ENCODE measurements around the gene CCNJ. TPM values are rescaled to one million over a fixed set of nuclear protein-coding genes. Genes with fewer than 3 reads are reported as not detected.
"Not testable (repeated sequence)": the region's sequence is repeated elsewhere in the genome, so short reads cannot be mapped to it uniquely, and the experiment has no call there.

The CCNJ gene
- total RNA-seq, 1 experiment from 2014 or later, result 11.9 TPM

GRCh38 chr10:96043893-96044715, 721 bp downstream of the CCNJ start:
- Histone ChIP-seq H3K27me3 (no peaks in the 10 kb centered on the region), H3K27ac (peak overlapping the region; percentile 73), H3K4me1 (peaks cover 5% of the 10 kb centered on the region), H3K36me3 (no peaks in the 10 kb centered on the region), H3K9me3 (replicated peaks) (no peaks in the 10 kb centered on the region), H3K4me3 (peak overlapping the region; percentile 79)
- peak; percentile 48 to 60 for DNase-seq

GRCh38 chr10:96044736-96045135, 1.4 kb downstream of the CCNJ start:
- Histone ChIP-seq H3K27ac (peak overlapping the region; percentile 73; the same call in 1 of the 2 replicates), H3K27me3 (no peaks in the 10 kb centered on the region)
- DNase-seq, result no peak

GRCh38 chr10:96046546-96046945, 3.2 kb downstream of the CCNJ start:
- H3K9me3 ChIP-seq (replicated peaks), result no peaks in the 10 kb centered on the region
- no peaks in the 10 kb centered on the region for H3K4me1 ChIP-seq
- H3K36me3 ChIP-seq, result no peaks in the 10 kb centered on the region; the same call in none of the 2 replicates
- DNase-seq, result no peak
- H3K4me3 ChIP-seq, result no peak overlapping the region
- no peak overlapping the region for H3K27ac ChIP-seq
- no peaks in the 10 kb centered on the region for H3K27me3 ChIP-seq

More at GRCh38 chr10:96044736-96045135, 1.4 kb downstream of the CCNJ start:
- Histone ChIP-seq H3K4me3 (peak overlapping the region; percentile 79), H3K9me3 (replicated peaks) (no peaks in the 10 kb centered on the region), H3K36me3 (no peaks in the 10 kb centered on the region), H3K4me1 (no peaks in the 10 kb centered on the region)

- H3K36me3 ChIP-seq, result no peaks in the 10 kb centered on the region; the same call in none of the 2 replicates
- H3K27ac ChIP-seq, result no peak overlapping the region
- no peaks in the 10 kb centered on the region for H3K4me1 ChIP-seq
- no peak for DNase-seq
- H3K27me3 ChIP-seq, result no peaks in the 10 kb centered on the region
- no peak overlapping the region for H3K4me3 ChIP-seq
- no peaks in the 10 kb centered on the region for H3K9me3 ChIP-seq (replicated peaks)
These were observed 3.7 kb downstream of the CCNJ start for GRCh38 chr10:96047004-96047649.

- not testable (repeated sequence) for DNase-seq; H3K4me3 ChIP-seq; H3K36me3 ChIP-seq; H3K27ac ChIP-seq; H3K9me3 ChIP-seq (replicated peaks); H3K4me1 ChIP-seq; H3K27me3 ChIP-seq
These were observed 4.5 kb downstream of the CCNJ start for GRCh38 chr10:96047925-96048324.

- H3K36me3 ChIP-seq, result no peaks in the 10 kb centered on the region; the same call in none of the 2 replicates
- H3K4me1 ChIP-seq, result no peaks in the 10 kb centered on the region
- no peak overlapping the region for H3K27ac ChIP-seq
- H3K9me3 ChIP-seq (replicated peaks), result no peaks in the 10 kb centered on the region
- no peak for DNase-seq
- H3K27me3 ChIP-seq, result no peaks in the 10 kb centered on the region
- no peak overlapping the region for H3K4me3 ChIP-seq
These were observed 6.0 kb downstream of the CCNJ start for GRCh38 chr10:96049340-96049739.

- peaks cover 14% of the 10 kb centered on the region for H3K36me3 ChIP-seq
- no peaks in the 10 kb centered on the region for H3K27me3 ChIP-seq
- DNase-seq, result no peak
- no peaks in the 10 kb centered on the region for H3K9me3 ChIP-seq (replicated peaks)
- no peaks in the 10 kb centered on the region for H3K4me1 ChIP-seq
- no peak overlapping the region for H3K27ac ChIP-seq
- no peak overlapping the region for H3K4me3 ChIP-seq
These were observed 10.6 kb downstream of the CCNJ start for GRCh38 chr10:96053985-96054384.

GRCh38 chr10:96056787-96057186, 13.4 kb downstream of the CCNJ start:
- H3K4me3 ChIP-seq, result no peak overlapping the region
- H3K27ac ChIP-seq, result no peak overlapping the region
- no peaks in the 10 kb centered on the region for H3K9me3 ChIP-seq (replicated peaks)
- peaks cover 14% of the 10 kb centered on the region for H3K36me3 ChIP-seq
- DNase-seq, result no peak
- no peaks in the 10 kb centered on the region for H3K4me1 ChIP-seq
- no peaks in the 10 kb centered on the region for H3K27me3 ChIP-seq

- Histone ChIP-seq H3K27ac (no peak overlapping the region), H3K27me3 (no peaks in the 10 kb centered on the region), H3K4me3 (no peak overlapping the region), H3K36me3 (peaks cover 10% of the 10 kb centered on the region), H3K4me1 (no peaks in the 10 kb centered on the region), H3K9me3 (replicated peaks) (no peaks in the 10 kb centered on the region)
- no peak for DNase-seq
These were observed 17.8 kb downstream of the CCNJ start for GRCh38 chr10:96061232-96061631.

- H3K9me3 ChIP-seq (replicated peaks), result no peaks in the 10 kb centered on the region
- H3K4me3 ChIP-seq, result no peak overlapping the region
- H3K27ac ChIP-seq, result no peak overlapping the region
- DNase-seq, result no peak
- H3K27me3 ChIP-seq, result no peaks in the 10 kb centered on the region
- no peaks in the 10 kb centered on the region; the same call in 1 of the 2 replicates for H3K4me1 ChIP-seq
- no peaks in the 10 kb centered on the region for H3K36me3 ChIP-seq
These were observed 29.3 kb downstream of the CCNJ start for GRCh38 chr10:96072674-96073073.

- no peaks in the 10 kb centered on the region for H3K36me3 ChIP-seq
- H3K9me3 ChIP-seq (replicated peaks), result no peaks in the 10 kb centered on the region
- no peaks in the 10 kb centered on the region for H3K27me3 ChIP-seq
- no peak overlapping the region for H3K27ac ChIP-seq
- no peak overlapping the region for H3K4me3 ChIP-seq
- H3K4me1 ChIP-seq, result no peaks in the 10 kb centered on the region; the same call in 1 of the 2 replicates
- DNase-seq, result peak in 1 of 2 experiments; percentile 5
These were observed 30.3 kb downstream of the CCNJ start for GRCh38 chr10:96073722-96074121.

- no peak for DNase-seq
- no peak overlapping the region for H3K27ac ChIP-seq
- no peaks in the 10 kb centered on the region for H3K9me3 ChIP-seq (replicated peaks)
- no peaks in the 10 kb centered on the region for H3K36me3 ChIP-seq
- H3K4me1 ChIP-seq, result no peaks in the 10 kb centered on the region; the same call in 1 of the 2 replicates
- no peaks in the 10 kb centered on the region for H3K27me3 ChIP-seq
- H3K4me3 ChIP-seq, result no peak overlapping the region
These were observed 31.4 kb downstream of the CCNJ start for GRCh38 chr10:96074776-96075175.

- Histone ChIP-seq H3K4me1 (no peaks in the 10 kb centered on the region; the same call in 1 of the 2 replicates), H3K27ac (no peak overlapping the region)
- no peak for DNase-seq
These were observed 32.6 kb downstream of the CCNJ start for GRCh38 chr10:96075977-96076376.

GRCh38 chr10:96077156-96077555, 33.8 kb downstream of the CCNJ start:
- no peak for DNase-seq
- H3K27me3 ChIP-seq, result no peaks in the 10 kb centered on the region
- H3K4me3 ChIP-seq, result no peak overlapping the region
- no peak overlapping the region for H3K27ac ChIP-seq
- H3K4me1 ChIP-seq, result no peaks in the 10 kb centered on the region; the same call in 1 of the 2 replicates
- no peaks in the 10 kb centered on the region for H3K9me3 ChIP-seq (replicated peaks)
- no peaks in the 10 kb centered on the region for H3K36me3 ChIP-seq

More at GRCh38 chr10:96075977-96076376, 32.6 kb downstream of the CCNJ start:
- no peaks in the 10 kb centered on the region for H3K9me3 ChIP-seq (replicated peaks)
- H3K4me3 ChIP-seq, result no peak overlapping the region
- no peaks in the 10 kb centered on the region for H3K27me3 ChIP-seq
- no peaks in the 10 kb centered on the region for H3K36me3 ChIP-seq

GRCh38 chr10:96082153-96082552, 38.8 kb downstream of the CCNJ start:
- Histone ChIP-seq H3K4me1 (no peaks in the 10 kb centered on the region), H3K9me3 (replicated peaks) (no peaks in the 10 kb centered on the region), H3K36me3 (no peaks in the 10 kb centered on the region), H3K4me3 (no peak overlapping the region), H3K27me3 (no peaks in the 10 kb centered on the region), H3K27ac (no peak overlapping the region)
- no peak for DNase-seq
